NCI-H2081 treated with DMSO at 0.1 percent for 48 hours (cell line): ENCODE results near the gene NCKAP5.

Experiments used
- DNase-seq: peaks from one replicate; lab custom pipeline; 2025; lab: John Stamatoyannopoulos, UW

The NCKAP5 gene

GRCh38 chr2:133080822-133081221 lies 487.4 kb downstream of the NCKAP5 start:
- DNase-seq, result no peak

- DNase-seq, result no peak
These were observed 489.4 kb downstream of the NCKAP5 start for GRCh38 chr2:133078667-133079411.

DNA sequence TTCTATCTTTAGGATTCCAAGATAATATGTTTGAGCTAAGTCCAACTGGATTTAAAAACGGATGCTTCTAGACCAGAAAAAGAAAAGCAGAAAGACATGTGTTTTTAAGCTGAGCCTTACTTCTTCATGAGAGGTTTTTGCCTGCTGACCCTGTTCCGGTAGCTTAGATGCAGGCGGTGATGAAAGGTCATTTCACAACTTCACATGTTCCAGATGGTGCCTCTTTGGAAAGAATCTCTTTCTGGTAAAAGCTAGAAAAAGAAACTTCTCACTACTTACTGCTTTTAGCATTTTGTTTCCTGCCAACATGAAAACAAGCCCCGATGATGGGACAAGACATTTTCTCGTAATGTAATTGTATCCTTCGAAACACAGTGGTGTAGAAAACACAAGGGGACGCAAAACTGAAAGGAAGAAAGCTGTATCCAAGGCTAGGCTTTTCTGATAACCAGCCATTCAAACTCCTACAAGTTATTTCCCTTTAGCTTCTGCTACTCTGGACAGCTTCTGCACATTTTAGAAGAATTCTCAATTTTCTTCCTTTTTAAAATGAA lies 490.9 kb downstream of the NCKAP5 start:
- DNase-seq, result no peak

GRCh38 chr2:133072837-133073694 lies 495.2 kb downstream of the NCKAP5 start:
- DNase-seq, result no peak

DNA sequence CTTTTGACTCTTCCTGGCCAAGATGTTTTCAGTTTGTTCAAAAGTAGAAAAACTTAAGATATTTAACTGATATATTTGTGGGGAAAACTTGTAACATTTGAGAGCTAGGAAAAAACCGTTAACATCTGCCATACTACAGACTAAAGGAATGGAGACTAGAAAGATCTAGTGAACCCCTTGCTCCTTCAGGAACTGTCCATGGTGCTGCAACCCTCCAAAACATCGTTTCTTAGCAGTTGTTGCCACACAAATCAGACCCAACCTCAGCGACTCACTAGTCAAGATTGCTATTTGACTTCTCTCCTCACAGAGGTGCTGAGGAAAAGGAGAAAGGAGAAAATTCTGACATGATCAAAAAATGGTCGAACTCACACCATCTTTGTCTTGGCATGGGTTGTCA lies 504.5 kb downstream of the NCKAP5 start:
- DNase-seq, result no peak

DNA sequence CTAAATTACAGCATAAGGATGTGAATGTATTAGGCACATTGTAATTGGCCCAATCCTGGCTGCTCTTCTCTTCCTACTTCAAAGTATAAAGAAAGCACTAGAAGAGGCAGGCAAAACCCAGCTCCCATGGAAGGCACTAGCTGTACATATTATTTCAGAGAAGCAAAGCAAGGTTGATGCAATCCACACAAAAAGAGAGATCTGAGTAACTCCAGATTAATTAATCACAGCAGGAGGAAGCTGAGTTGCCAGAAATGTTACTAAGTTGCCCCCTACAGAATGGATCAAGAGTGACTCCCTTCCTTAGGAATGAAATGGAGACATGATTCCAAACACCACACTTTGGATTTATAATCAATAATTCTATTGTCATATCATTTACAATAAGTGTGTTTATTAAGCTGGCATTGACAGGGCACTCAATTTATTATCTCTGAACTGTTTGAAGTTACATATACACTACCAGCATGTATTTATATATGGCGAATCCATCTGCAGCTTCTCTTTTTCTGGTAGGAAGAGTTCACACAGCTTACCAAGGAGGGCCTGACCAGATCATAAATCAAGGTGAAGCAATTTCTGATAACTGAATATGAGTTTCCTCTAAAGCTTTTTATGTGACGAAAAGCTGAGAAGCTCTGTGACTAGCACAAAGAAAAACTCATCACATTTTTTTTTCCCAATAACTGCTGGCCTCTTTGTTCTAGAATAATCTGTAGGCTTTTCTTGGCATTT lies 505.2 kb downstream of the NCKAP5 start:
- DNase-seq, result no peak

DNA sequence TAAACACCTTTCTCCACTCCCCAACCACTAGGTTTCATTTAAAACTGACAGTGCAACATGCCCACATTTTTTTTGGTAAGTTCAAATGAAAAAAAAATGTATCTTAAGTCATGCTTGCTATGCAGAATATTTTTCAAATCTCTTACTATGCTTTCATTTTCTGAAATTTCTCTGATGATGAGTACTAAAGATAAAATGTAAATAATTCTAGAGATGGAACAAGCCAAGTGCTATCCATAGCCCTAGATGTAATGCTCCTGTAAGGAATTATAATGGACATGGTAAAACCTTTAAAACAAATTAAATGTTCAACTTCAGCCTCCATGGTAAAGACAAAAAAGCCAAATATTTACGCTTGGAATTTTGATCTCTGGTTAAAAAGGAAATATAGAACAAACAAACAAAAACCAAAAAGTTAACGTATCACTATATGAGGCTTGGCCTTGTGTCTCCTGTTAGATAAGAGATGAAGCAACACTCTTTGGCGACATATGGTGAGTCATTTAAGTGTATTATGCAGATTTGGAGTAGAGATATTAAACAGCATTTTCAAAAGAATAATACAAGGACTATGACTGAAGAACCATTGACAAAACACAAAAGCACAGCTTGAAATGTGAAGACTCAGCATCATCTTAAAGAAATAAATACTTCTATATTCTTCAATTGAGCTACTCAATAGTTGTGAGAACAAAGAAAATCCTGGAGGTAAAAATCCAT lies 506.2 kb downstream of the NCKAP5 start:
- no peak for DNase-seq

GRCh38 chr2:133054297-133054696 lies 514.0 kb downstream of the NCKAP5 start:
- DNase-seq, result no peak

- no peak for DNase-seq
These were observed 514.7 kb downstream of the NCKAP5 start for GRCh38 chr2:133053541-133053940.

GRCh38 chr2:133045787-133046186 lies 522.5 kb downstream of the NCKAP5 start:
- no peak for DNase-seq

DNA sequence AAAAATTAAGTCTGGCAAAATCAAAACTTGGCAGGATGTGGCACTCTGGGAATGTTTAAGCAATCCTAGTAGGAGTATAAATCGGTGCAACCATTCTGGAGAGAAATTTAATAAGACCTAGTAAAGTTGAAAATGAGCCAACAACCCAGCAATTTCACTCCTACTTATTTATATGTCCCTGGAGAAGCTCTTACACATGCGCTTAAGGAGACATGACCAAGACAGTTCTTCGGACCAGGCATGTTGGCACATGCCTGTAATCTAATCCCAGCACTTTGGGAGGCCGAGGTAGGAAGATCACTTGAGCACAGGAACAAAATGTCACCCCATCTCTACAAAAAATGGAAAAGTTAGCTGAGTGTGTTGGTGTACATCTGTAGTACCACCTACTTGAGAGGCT lies 523.7 kb downstream of the NCKAP5 start:
- no peak for DNase-seq

DNA sequence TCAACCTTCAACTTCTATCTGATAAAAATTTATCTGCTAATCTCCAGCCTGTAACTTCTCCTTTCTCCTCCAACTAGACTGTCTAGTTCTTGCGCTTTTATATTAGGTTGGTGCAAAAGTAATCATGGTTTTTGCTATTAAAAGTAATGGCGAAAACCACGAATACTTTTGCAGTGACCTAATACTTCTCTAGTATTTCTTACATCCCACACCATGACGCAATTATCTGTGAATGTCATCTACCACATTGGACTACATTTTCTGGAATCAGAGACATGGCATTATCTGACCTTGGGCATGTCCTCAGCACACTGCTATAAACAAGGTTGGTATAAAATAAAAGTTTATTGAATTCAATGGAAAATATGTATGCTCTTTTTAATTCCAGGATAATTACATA lies 528.1 kb downstream of the NCKAP5 start:
- DNase-seq, result no peak

DNA sequence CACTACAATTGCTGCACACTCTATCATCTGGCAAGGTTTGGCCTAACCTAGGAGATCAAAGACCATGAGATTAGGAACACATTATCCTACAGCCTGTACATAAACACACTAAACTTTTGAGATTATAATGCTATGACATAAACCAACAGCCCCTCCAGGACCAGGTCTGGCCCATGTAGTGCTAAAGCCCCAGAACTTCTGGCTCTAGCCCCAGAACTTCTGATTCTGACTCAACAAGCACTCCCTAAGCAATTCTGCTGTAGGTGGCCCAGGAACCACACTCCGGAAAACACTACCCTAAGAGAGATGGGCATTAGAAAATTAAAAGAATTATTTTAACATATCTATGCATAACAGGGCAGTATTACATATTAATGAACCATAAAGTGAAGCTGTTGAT lies 528.7 kb downstream of the NCKAP5 start:
- no peak for DNase-seq

DNA sequence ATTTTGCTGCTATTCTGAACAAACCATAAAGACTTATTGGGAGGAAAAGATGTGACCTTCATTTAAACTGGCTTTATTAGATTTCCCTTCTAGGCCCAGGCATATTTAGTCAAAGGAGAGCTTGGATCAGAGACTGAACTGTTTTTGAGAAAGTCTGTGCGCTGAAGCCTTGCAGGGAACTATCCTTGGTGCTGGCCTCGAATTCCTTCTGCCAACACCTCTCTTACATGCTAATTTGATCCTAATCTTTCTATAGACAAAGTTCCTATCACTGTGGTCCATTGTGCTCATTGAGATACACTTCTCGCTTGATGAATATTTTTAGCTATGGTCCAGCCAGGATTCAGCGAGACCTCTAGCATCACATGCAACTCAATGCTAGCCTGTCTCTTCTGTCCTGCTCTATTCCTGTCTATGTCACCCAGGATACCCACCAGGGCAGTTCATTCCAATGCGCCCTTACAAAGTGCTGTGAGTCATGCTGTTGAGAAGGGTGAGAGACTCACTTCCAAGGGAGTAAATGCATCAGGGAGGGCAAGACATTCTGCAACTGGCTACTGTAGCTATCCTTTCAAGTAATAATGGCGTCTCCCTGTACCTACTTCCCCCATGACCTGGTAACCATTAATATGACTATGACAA lies 541.6 kb downstream of the NCKAP5 start:
- no peak for DNase-seq

- DNase-seq, result no peak
These were observed 543.3 kb downstream of the NCKAP5 start for GRCh38 chr2:133025004-133025403.

DNA sequence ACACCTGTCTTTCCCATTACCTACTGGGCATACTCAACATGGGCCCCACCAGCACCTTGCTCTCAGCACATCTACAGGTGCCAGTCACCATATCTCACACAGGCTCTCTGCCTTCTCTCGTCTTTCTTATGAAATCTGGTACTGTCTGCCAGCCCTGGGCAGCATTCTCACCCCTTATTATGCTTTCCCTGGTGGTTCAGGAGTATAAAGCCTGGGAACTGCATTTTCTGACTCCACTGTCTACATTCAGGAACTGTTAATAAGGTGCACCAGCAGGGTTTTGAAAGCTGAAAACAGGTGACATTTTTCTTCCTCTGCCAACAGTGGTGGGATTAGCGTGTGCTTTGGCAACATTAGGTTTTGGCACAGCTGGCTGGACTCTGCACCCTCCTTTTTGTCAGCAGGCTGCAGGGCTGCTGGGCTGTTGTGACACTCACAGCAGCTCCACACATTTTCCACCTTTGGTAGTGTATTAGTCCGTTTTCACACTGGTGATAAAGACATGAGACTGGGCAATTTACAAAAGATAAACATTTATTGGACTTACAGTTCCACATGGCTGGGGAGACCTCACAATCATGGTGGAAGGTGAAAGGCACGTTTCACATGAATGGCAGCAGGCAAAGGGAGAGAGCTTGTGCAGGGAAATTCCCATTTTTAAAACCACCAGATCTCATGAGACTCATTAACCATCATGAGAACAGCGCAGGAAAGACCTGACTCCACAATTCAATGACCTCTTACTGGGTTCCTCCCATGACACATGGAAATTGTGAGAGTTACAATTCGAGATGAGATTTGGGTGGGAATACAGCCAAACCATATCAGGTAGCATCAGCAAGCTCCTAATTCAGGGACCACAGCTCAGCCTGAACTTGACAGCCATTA lies 555.2 kb downstream of the NCKAP5 start:
- no peak for DNase-seq

DNA sequence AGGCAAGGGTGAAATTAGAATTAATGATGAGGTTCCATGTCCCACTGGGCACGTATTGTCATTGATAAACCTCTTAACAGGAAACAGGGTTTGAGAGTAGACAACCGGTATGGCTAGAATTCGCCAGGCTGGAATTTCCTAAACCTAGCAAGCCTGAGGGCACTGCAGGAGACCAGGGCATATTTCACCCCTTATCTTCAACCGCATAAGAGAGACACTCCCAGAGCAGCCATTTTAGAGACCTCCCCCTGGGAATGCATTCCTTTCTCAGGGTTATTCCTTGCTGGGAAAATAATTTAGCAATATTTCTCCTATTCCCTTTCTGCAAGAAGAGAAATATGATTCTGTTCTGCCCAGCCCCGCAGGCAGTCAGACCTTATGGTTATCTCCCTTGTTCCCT lies 563.6 kb downstream of the NCKAP5 start:
- DNase-seq, result no peak

GRCh38 chr2:132999421-132999820 lies 568.8 kb downstream of the NCKAP5 start:
- DNase-seq, result no peak

DNA sequence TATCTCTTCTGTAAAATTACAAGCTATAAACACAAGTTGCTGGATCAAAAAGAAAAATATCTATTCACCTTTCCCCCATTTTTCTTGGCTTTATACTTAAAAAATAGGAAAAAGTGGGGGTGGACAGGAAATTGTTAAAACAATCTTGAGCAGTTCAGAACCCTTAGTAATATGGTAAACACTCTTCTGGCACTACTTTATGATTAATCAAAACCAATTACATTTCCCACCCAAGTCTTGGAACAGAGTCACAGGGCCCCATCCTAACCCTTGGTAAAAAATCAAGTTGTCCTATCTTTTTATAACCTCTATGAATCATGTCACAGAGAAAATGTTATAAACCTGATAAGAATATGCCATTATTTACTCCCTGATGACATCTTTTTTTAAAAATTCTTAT lies 570.0 kb downstream of the NCKAP5 start:
- DNase-seq, result no peak

GRCh38 chr2:132991471-132992045 lies 576.7 kb downstream of the NCKAP5 start:
- no peak for DNase-seq
